Measurements from ENCODE around the gene MKNK2.

- TF ChIP-seq CTCF (IDR thresholded peaks at IDR 0.05) (no peak), POLR2A (IDR thresholded peaks at IDR 0.05) (no peak)
Observed at GRCh38 chr19:1989513-1990229, 61.4 kb downstream of the MKNK2 start.
